HG03025 (cell line): ENCODE data around the gene PTPRQ.
A peak's percentile ranks its signal among the peaks of the same experiment; 100 is the strongest.

Experiments used
- ATAC-seq: cut with Tn5 transposase; IDR thresholded peaks from one replicate; pipeline ENCODE4 v1.9.1; 2021; ENCODE audit warnings: mild to moderate bottlenecking, moderate library complexity; ENCODE audit not compliant: unreplicated experiment, low FRiP score

Gene PTPRQ

GRCh38 chr12:80692114-80692513 is 248.1 kb downstream of the PTPRQ start:
- peak; percentile 80 for ATAC-seq

- no peak for ATAC-seq
Measured at GRCh38 chr12:80697270-80697887, 253.3 kb downstream of the PTPRQ start.

- ATAC-seq = no peak
Measured at GRCh38 chr12:80698256-80698655, 254.2 kb downstream of the PTPRQ start.

GRCh38 chr12:80698847-80699542 is 255.0 kb downstream of the PTPRQ start:
- no peak for ATAC-seq

- ATAC-seq = no peak
Measured at GRCh38 chr12:80700327-80700726, 256.3 kb downstream of the PTPRQ start.

GRCh38 chr12:80701388-80701787 is 257.4 kb downstream of the PTPRQ start:
- ATAC-seq = no peak

GRCh38 chr12:80702889-80703805 is 259.1 kb downstream of the PTPRQ start:
- peak; percentile 91 for ATAC-seq

- ATAC-seq = no peak
Measured at GRCh38 chr12:80704420-80704819, 260.4 kb downstream of the PTPRQ start.

- ATAC-seq = no peak
Measured at GRCh38 chr12:80707126-80707829, 263.2 kb downstream of the PTPRQ start, which contains the start of gene MYF6. Gene MYF6, plus strand, starts transcription at chr12:80707634. Its CDS starts 86 bp downstream, at chr12:80707720.

GRCh38 chr12:80707830-80708258 is 263.8 kb downstream of the PTPRQ start:
- no peak for ATAC-seq

GRCh38 chr12:80708259-80708974 is 264.4 kb downstream of the PTPRQ start:
- ATAC-seq = no peak

- no peak for ATAC-seq
Measured at GRCh38 chr12:80708975-80709328, 264.9 kb downstream of the PTPRQ start.

GRCh38 chr12:80709811-80710726 is 266.0 kb downstream of the PTPRQ start:
- peak; percentile 72 for ATAC-seq

GRCh38 chr12:80710727-80711449 is 266.9 kb downstream of the PTPRQ start:
- ATAC-seq = peak; percentile 28

GRCh38 chr12:80711866-80712265 is 267.8 kb downstream of the PTPRQ start:
- ATAC-seq = no peak

- ATAC-seq = no peak
Measured at GRCh38 chr12:80712866-80713265, 268.8 kb downstream of the PTPRQ start.

GRCh38 chr12:80713419-80713818 is 269.4 kb downstream of the PTPRQ start:
- ATAC-seq = no peak

- ATAC-seq = no peak
Measured at GRCh38 chr12:80714055-80714454, 270.0 kb downstream of the PTPRQ start.
